AG10803 (cell line): ENCODE data around the gene OSBPL7.
A peak's percentile ranks its signal among the peaks of the same experiment; 100 is the strongest.

Source experiments
- DNase-seq: peaks from one replicate; pipeline ENCODE4 v3.0.0; 2010; ENCODE audit warnings: low read depth
- H3K4me3 ChIP-seq: 2 replicates; pipeline ENCODE4 v1.5.1; 2011; ENCODE audit warnings: mild to moderate bottlenecking, low read length, control low read depth
- TF ChIP-seq, protein P1 (sequence below): conservative IDR thresholded peaks from 2 replicates; pipeline ENCODE4 v1.5.1; 2011; ENCODE audit warnings: mild to moderate bottlenecking, low read length, control low read depth, inconsistent platforms

OSBPL7 gene

DNA sequence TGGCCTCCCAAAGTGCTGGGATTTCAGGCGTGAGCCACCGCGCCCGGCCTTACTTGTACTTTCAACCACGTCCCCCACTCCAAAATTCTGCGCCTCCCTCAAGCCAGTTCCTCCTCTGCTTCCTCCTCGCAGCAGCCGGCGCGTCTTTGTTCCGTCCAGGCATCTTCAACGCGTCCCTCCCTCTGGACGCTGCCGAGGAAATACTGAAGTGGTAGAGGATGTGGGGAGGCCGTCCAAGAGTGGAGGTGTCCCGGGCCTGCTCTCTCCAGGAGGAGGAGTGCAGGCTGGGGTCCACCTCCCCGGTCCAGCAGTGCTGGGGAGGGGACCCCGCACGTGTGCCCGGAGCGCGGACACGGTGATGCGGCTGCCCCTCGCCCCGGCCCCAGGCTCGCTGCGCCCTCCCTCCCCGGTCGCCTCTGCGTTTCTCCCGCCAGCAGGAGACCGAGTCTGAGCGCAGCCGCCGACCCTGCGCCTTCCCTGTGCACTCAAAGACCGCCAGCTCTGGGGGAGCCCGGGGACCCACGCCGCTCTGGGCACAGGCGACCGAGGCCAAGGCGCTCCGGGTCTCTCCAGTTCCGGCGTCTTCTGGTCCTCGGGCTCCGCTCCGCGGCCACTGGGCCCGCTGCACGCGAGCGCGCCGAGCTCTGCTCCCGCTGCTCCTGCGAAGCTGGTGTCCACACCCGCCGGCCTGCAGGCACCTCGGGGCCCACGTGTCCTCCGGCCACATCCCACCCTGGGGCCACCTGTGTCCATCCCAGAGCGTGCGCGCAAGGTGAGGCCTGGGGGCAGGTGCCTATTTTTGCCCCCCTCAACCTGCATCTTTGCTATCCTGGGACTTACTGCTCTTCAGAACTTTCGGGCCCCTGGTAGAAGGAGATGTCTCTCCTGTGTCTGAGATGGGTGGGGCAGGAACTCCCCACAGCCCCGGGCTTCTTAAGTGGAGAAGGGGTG, 31.7 kb downstream of the OSBPL7 start:
- TF ChIP-seq, protein P1, sequence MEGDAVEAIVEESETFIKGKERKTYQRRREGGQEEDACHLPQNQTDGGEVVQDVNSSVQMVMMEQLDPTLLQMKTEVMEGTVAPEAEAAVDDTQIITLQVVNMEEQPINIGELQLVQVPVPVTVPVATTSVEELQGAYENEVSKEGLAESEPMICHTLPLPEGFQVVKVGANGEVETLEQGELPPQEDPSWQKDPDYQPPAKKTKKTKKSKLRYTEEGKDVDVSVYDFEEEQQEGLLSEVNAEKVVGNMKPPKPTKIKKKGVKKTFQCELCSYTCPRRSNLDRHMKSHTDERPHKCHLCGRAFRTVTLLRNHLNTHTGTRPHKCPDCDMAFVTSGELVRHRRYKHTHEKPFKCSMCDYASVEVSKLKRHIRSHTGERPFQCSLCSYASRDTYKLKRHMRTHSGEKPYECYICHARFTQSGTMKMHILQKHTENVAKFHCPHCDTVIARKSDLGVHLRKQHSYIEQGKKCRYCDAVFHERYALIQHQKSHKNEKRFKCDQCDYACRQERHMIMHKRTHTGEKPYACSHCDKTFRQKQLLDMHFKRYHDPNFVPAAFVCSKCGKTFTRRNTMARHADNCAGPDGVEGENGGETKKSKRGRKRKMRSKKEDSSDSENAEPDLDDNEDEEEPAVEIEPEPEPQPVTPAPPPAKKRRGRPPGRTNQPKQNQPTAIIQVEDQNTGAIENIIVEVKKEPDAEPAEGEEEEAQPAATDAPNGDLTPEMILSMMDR = peak; percentile 54
- peak; percentile 42 for DNase-seq
- peak overlapping the region; percentile 40 for H3K4me3 ChIP-seq

DNA sequence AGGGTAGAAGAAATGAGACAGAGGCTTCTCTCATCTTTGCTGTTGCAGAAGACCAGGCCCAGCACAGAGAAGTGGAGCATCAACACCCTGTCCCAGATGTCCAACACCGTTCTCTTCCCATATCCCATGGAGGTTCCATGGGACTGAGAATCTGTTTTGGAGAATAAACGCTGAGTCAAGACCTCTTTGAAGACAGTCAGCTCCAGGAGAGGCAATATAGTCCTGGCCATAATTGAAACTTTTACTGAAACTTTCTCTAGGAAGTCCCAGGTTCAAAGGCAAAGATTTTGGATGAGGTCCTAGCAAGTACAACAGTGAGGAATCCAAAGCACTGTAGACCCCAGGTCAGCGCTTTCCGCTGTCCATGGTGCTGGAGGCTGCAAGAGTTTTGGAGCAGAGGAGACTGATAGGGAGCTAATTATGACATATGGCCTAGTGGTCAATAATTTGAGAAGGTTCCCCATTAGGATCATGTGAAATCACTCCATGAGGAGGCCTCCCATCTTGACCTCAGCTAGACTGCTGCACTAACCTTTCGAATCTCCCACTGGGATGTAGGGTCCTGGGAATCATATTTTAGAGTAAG, 36.0 kb downstream of the OSBPL7 start:
- H3K4me3 ChIP-seq = no peak overlapping the region
- no peak for DNase-seq
- TF ChIP-seq, protein P1 = no peak

DNA sequence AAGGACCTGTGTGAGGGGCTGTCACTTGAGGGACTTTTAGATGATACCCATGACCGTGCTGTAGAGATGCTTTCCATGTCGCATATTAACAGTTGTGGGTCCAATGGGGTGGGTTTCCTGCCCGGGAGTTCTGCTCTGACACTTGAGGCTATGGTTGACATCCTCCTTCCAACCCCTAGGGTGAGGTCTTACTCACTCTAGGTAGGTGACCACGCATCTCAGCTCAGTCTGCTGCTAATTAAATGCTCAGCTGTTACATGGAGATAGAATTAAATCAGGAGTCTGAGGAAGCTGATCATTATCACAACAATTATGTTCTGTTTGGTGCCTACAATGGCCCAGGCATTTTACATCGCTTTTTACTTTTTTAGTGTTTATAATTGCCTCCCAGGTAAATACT, 40.2 kb downstream of the OSBPL7 start:
- H3K4me3 ChIP-seq = no peak overlapping the region
- no peak for DNase-seq
- TF ChIP-seq, protein P1 = no peak

DNA sequence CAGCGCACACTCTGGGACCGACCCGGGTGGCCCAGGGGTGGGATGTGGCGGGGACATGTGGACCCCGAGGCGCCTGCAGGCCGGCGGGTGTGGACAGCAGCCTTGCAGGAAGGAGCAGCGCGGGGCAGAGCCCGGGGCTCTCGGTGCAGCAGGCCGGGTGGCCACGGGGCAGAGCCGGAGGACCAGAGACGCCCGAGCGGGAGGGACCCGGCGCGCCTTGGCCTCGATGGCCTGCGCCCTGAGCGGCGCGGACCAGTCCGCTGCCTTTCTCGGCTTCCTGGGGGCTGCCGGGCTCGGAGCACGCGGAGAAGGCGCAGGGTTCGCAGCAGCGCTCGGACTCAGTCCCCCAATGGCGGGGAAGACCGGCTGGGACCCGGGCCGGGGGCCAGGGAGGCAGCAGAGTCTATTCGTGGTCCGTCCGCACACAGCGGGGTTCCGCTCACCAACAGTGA, 43.4 kb downstream of the OSBPL7 start:
- no peak for DNase-seq
- no peak overlapping the region for H3K4me3 ChIP-seq
- TF ChIP-seq, protein P1 = no peak

DNA sequence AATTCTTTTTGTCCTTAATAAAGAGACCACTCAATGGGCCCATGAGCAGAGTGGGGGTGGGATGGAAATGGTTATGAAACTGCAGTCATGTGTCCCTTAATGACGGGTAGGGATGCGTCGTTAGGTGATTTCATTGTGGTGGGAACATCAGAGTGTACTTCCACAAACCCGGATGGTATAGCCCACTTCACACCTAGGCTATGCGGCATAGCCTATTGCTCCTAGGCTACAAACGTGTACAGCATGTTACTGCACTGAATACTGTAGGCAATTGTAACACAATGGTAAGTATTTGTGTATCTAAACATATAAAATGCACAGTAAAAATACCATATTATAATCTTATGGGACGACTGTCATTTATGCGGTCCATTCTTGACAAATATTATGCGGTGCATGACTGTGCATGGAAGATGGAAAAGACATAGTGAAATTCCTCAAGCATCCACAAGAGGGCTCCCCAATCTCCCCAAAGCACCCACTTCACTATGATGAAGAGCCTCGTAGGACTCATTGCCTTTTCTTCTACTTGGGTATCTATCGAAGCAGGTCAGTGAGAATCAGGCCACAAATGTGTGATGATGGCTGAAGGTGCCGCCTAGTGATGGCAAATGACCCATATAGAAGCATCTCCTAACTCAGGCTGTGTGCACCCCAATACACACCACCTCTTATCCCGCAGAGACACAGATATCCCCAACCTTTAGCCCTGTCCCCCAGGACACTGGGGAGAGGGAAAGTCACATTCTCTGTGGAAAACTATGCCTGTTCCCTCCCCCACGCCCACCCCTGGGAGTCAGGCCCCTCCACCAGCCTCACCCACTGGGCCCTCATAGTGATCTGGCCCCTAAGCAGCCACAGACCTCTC, 45.0 kb downstream of the OSBPL7 start:
- TF ChIP-seq, protein P1 = peak; percentile 81
- peak; percentile 46 for DNase-seq
- H3K4me3 ChIP-seq = no peak overlapping the region

DNA sequence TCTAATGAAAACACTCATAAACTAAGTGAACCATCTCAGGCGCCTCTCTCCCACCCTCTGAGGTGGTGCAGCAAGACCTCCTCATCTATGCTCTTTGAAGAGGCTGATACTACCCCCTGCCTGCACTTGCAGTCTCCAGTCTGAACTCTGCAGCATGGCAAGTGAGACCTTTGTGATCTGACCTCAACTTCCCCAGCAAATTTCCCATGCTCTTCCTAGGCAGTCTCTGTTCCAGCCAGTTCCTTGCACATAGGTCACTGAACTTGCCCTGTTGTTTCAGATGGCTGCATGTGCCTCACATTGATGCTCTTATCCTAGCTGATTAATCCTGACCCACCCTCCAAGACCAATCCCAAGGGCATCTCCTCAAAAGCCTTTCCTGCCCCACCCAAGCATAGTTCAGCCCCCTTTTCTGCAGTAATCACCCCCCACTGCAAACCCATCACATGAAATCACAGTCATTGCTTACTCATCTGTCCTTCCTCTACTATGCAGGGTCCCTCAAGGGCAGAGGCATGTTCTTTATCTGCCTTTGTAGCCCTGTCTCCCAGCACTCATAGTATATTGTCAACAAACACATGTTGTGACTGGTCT, 46.5 kb downstream of the OSBPL7 start:
- H3K4me3 ChIP-seq = no peak overlapping the region
- TF ChIP-seq, protein P1 = no peak

More for the DNA sequence above, 46.5 kb downstream of the OSBPL7 start:
- no peak for DNase-seq
